Bronchial smooth muscle cell (primary cell): ENCODE data around the gene SLC35G6. TPM values are rescaled to one million over a fixed set of nuclear protein-coding genes. Genes with fewer than 3 reads are reported as not detected.

Experiments
- total RNA-seq: library from RNA; depleted of rRNA; stranded (reverse); fragments of >200 nt; gene quantifications from 2 replicates; pipeline ENCODE4 v1.2.1, GENCODE V29; 2014

SLC35G6 gene
- total RNA-seq = not detected in 2 replicates

GRCh38 chr17:7481275-7481674 lies at the start of gene SLC35G6:
Gene SLC35G6 (plus strand): TSS chr17:7481446. CDS start chr17:7481517, 71 bp downstream.

GRCh38 chr17:7439462-7440112 lies 41.7 kb upstream of the SLC35G6 start, which contains the start of gene FGF11:
Gene FGF11 (plus strand): TSS chr17:7439512. CDS start chr17:7439621, 109 bp downstream.

GRCh38 chr17:7444682-7445618 lies 36.3 kb upstream of the SLC35G6 start, which contains the start of gene CHRNB1:
Gene CHRNB1 (plus strand): TSS chr17:7445061. CDS start chr17:7445128, 67 bp downstream.

GRCh38 chr17:7479213-7480088 lies 1.8 kb upstream of the SLC35G6 start, which contains the start of gene ZBTB4:
Gene ZBTB4 (minus strand): TSS chr17:7479631. CDS start chr17:7466801, 12,830 bp downstream.

GRCh38 chr17:7484067-7484918 lies 3.0 kb downstream of the SLC35G6 start, which contains the start of gene POLR2A:
Gene POLR2A (plus strand): TSS chr17:7484366.

Other genes starting within 250 kb of the SLC35G6 start
- 106 and 115 TPM in 2 replicates for gene DVL2, start 246.9 kb upstream of the SLC35G6 start, total RNA-seq
- 29.5 and 39.6 TPM in 2 replicates for gene PHF23, start 242.0 kb upstream of the SLC35G6 start, total RNA-seq
- gene GABARAP, start 239.0 kb upstream of the SLC35G6 start, total RNA-seq = 192 and 205 TPM in 2 replicates
- 19.1 and 23.0 TPM in 2 replicates for gene CTDNEP1, start 229.7 kb upstream of the SLC35G6 start, total RNA-seq
- 19.9 and 22.9 TPM in 2 replicates for gene ELP5, start 229.2 kb upstream of the SLC35G6 start, total RNA-seq
- 4.2 and 16.5 TPM in 2 replicates for gene CLDN7, start 219.0 kb upstream of the SLC35G6 start, total RNA-seq
- gene SLC2A4, start 199.7 kb upstream of the SLC35G6 start, total RNA-seq = 0.09 and 0.16 TPM in 2 replicates
- 0.09 TPM in 1 of 2 replicates, not detected in the other for gene YBX2, start 186.8 kb upstream of the SLC35G6 start, total RNA-seq
- gene EIF5A, start 173.8 kb upstream of the SLC35G6 start, total RNA-seq = 435 and 499 TPM in 2 replicates
- 22.5 and 47.1 TPM in 2 replicates for gene GPS2, start 166.1 kb upstream of the SLC35G6 start, total RNA-seq
- gene NEURL4, start 152.1 kb upstream of the SLC35G6 start, total RNA-seq = 18.9 and 25.7 TPM in 2 replicates
- gene ACAP1, start 144.9 kb upstream of the SLC35G6 start, total RNA-seq = 3.3 and 5.2 TPM in 2 replicates
- 4.6 and 5.4 TPM in 2 replicates for gene KCTD11, start 129.3 kb upstream of the SLC35G6 start, total RNA-seq
- gene TMEM95, start 126.3 kb upstream of the SLC35G6 start, total RNA-seq = not detected in 2 replicates
- 0.09 and 0.32 TPM in 2 replicates for gene TNK1, start 100.4 kb upstream of the SLC35G6 start, total RNA-seq
- gene PLSCR3, start 86.9 kb upstream of the SLC35G6 start, total RNA-seq = 15.5 and 15.9 TPM in 2 replicates
- gene TMEM256, start 77.3 kb upstream of the SLC35G6 start, total RNA-seq = 70.3 and 140 TPM in 2 replicates
- gene NLGN2, start 73.6 kb upstream of the SLC35G6 start, total RNA-seq = 6.8 and 7.1 TPM in 2 replicates
- 0.16 TPM in 1 of 2 replicates, not detected in the other for gene SPEM1, start 61.1 kb upstream of the SLC35G6 start, total RNA-seq
- gene SPEM2, start 55.8 kb upstream of the SLC35G6 start, total RNA-seq = not detected in 2 replicates
- not detected in 2 replicates for gene SPEM3, start 52.6 kb upstream of the SLC35G6 start, total RNA-seq
- 0.60 and 2.4 TPM in 2 replicates for gene TMEM102, start 46.0 kb upstream of the SLC35G6 start, total RNA-seq
- 1.0 and 1.1 TPM in 2 replicates for gene FGF11, start 41.9 kb upstream of the SLC35G6 start, total RNA-seq
- gene CHRNB1, start 36.4 kb upstream of the SLC35G6 start, total RNA-seq = 8.8 and 10.1 TPM in 2 replicates
- gene ZBTB4, start 1.8 kb upstream of the SLC35G6 start, total RNA-seq = 12.5 and 16.4 TPM in 2 replicates
- gene POLR2A, start 2.9 kb downstream of the SLC35G6 start, total RNA-seq = 107 and 113 TPM in 2 replicates
- 7.3 and 9.1 TPM in 2 replicates for gene TNFSF12, start 67.6 kb downstream of the SLC35G6 start, total RNA-seq
- gene TNFSF13, start 77.3 kb downstream of the SLC35G6 start, total RNA-seq = 0.34 and 1.7 TPM in 2 replicates
- 51.1 and 54.5 TPM in 2 replicates for gene SENP3, start 80.5 kb downstream of the SLC35G6 start, total RNA-seq
- 21.0 and 27.6 TPM in 2 replicates for gene CD68, start 98.2 kb downstream of the SLC35G6 start, total RNA-seq
- gene MPDU1, start 102.4 kb downstream of the SLC35G6 start, total RNA-seq = 36.7 and 48.5 TPM in 2 replicates
- 0.17 and 0.32 TPM in 2 replicates for gene SOX15, start 108.6 kb downstream of the SLC35G6 start, total RNA-seq
- gene FXR2, start 133.5 kb downstream of the SLC35G6 start, total RNA-seq = 31.5 and 35.0 TPM in 2 replicates
- gene SAT2, start 146.4 kb downstream of the SLC35G6 start, total RNA-seq = 55.3 and 67.3 TPM in 2 replicates
- 0.26 and 0.47 TPM in 2 replicates for gene SHBG, start 148.7 kb downstream of the SLC35G6 start, total RNA-seq
- not detected in 2 replicates for gene ATP1B2, start 169.5 kb downstream of the SLC35G6 start, total RNA-seq
- 13.1 and 13.7 TPM in 2 replicates for gene TP53, start 206.0 kb downstream of the SLC35G6 start, total RNA-seq
- gene WRAP53, start 207.0 kb downstream of the SLC35G6 start, total RNA-seq = 2.7 and 4.6 TPM in 2 replicates
- gene EFNB3, start 223.8 kb downstream of the SLC35G6 start, total RNA-seq = 0.86 and 0.95 TPM in 2 replicates
- under 0.01 and 0.16 TPM in 2 replicates for gene DNAH2, start 236.3 kb downstream of the SLC35G6 start, total RNA-seq